ENCODE data around the gene CUX1.
A peak's percentile ranks its signal among the peaks of the same experiment; 100 is the strongest.
"Not testable (repeated sequence)": the region's sequence is repeated elsewhere in the genome, so short reads cannot be mapped to it uniquely, and the experiment has no call there.

The CUX1 gene

GRCh38 chr7:101817471-101818286 is at the start of gene CUX1:
Gene CUX1 (plus strand): TSS chr7:101817626. CDS start chr7:101817640, 14 bp downstream.
- DNase-seq, result peak; percentile 55 to 57

DNA sequence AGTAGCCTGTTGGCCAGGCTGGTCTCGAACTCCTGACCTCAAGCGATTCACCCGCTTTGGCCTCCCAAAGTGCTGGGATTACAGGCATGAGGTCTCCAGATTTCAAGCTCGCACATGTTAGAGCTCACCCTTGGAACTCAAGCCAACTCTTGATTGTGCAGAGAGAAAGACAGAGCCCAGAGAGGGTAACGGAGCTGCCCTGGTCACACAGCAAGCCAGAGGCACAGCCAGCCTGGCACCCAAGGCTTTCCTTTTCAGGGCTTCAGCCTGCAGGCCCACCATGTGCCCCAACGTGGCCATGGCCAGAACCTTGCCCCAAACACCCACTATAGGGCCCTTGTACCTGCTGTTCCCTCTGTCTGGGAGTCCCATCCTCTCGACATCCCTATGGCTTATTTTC is 49.1 kb upstream of the CUX1 start:
- DNase-seq, result no peak

DNA sequence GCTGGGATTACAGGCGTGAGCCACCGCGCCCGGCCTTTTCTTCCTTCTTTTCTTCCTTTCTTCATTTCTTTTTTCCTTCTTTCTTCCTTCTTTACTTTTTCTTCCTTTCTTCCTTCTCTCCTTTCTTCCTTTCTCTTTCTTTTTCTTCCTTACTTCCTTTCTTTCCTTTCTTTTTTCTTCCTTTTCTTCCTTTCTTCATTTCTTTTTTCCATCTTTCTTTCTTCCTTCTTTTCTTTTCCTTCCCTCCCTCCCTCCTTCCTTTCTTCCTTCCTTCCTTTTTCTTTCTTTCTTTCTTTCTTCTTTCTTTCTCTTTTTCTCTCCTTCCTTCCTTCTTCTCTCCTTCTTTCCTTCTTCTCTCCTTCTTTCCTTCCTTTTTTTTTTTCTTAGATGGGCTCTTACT is 47.0 kb upstream of the CUX1 start:
- no peak for DNase-seq

DNA sequence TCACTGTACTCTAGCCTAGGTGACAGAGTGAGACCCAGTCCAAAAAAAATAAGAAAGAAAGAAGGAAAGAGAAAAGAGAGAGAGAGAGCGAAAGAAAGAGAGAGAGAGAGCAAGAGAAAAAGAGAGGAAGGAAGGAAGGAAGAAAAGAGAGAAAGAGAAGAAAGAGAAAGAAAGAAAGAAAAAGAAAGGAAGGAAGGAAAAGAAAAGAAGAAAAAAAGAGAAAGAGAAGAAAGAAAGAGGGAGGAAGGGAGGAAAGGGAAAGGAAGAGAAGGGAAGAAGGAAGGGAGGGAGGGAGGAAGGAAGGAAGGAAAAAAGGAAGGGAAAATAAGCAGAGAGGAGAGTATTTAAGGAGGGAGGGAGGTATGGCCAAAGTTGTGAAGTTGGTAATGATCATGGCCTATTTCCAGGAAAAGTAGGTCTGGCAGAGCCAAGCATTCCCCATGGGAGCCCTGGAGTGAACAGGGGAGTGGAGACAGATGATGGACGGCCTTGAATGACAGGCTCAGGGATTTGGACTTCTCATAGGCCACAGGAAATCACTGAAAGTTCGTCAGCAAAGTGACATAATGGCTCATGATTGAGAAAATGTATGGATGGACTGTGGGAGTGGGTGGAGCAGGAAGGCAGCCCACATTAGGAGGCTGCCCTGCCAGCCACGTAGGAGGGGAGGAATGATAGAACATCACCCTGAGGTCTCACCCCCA is 44.8 kb upstream of the CUX1 start:
- DNase-seq, result no peak

GRCh38 chr7:101775181-101775580 is 42.2 kb upstream of the CUX1 start:
- DNase-seq, result no peak

- DNase-seq, result no peak
Measured at GRCh38 chr7:101778026-101778580, 39.3 kb upstream of the CUX1 start.

DNA sequence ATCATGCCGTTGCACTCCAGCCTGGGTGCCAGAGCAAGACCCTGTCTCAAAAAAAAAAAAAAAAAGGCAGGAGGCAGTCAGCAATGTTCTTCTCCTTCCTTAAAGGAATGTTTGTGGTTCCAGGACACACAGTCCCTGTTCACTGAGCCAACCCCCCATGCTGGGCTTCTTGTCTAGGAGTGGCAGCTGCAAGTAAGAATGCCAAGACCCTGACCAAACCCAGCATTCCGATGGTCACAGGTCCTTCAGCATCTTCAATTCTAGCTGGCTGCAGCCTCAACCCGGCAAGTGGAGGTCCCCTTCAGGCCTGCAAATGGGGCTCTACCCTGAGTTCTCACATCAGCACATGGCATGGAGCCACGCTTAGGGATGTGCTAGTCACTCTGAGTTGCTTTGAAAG is 38.2 kb upstream of the CUX1 start:
- no peak for DNase-seq

DNA sequence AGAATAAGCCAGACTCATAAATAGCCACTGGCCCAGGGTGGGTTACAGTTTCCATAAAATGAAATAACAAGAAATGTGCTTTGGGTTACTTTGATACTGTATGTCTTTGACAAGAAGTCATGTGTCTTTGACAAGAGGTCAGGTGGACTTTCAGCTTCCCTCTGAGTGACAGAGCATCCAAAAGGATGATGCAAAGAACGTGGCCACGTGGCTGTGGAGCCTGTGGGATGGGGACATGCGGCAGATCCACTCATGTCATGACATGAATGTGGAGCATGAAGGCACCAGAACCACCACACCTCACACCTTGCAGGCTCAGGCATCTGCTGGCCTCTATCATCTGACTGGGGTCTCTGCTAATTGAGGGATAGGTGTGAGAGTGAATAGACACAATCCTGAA is 37.1 kb upstream of the CUX1 start:
- no peak for DNase-seq

DNA sequence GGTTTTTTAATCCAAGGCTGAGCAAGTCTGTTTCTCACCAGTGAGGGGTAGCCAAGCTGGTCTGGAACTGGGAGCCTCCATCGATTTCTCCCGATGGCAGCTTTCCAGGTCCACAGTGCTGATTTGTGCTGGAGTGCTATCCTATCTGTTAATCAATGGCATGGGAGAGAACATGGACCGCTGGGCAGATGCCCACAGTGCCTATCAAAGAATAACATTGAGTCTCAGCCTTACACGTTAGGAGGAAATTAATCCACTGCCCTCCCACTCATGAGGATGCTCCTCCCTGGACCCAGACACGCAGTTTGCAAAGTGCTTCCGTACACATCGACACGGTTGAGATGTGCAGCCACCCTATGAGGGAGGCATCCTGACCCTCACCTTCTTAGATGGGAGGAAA is 36.0 kb upstream of the CUX1 start:
- no peak for DNase-seq

DNA sequence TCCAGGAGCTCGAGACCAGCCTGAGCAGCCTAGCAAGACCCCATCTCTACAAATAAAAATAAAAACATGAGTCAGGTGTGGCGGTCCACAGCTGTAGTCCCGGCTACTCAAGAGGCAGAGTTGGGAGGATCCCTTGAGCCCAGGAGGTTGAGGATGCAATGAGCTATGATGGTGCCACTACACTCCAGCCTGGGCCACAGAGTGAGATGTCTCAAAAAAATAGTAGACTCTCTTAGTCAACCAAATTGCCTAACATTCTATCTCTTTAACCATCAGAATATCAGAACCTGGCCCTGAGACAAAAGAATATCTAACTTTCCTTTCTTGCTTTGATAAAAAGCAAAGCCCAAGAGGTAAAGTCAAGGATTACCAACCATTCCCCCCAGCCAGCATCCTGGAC is 35.0 kb upstream of the CUX1 start:
- DNase-seq, result no peak

- DNase-seq, result no peak
Measured at GRCh38 chr7:101782896-101783295, 34.5 kb upstream of the CUX1 start.

DNA sequence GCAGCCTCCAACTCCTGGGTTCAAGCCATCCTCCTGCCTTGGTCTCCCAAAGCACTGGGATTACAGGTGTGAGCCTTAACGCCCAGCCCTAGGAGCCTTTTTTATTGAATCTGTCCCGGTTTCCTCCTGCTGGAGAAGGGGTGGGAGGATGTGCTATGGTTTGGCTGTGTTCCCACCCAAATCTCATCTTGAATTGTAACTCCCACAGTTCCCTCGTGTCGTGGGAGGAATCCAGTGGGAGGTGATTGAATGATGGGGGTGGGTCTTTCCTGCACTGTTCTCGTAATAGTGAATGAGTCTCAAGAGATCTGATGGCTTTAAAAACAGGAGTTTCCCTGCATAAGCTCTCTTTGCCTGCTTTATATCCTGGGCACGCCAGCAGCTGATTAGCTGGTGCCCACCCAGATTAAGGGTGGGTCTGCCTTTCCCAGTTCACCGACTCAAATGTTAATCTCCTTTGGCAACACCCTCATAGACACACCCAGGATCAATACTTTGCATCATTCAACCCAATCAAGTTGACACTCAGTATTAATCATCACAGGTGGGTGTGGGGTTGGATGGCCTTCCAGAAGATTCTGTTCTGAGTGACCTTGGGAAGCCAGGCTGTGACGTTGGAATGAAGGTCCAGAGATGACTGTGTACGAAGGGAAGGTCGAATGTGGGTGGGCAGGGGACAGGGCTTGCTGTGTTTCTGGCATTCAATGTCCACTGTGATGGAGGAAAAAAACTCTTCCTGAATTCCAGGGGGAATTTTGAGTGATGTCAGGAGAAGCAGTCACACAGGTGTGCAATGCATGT is 33.8 kb upstream of the CUX1 start:
- no peak for DNase-seq

GRCh38 chr7:101784292-101785127 is 32.9 kb upstream of the CUX1 start:
- DNase-seq, result no peak

DNA sequence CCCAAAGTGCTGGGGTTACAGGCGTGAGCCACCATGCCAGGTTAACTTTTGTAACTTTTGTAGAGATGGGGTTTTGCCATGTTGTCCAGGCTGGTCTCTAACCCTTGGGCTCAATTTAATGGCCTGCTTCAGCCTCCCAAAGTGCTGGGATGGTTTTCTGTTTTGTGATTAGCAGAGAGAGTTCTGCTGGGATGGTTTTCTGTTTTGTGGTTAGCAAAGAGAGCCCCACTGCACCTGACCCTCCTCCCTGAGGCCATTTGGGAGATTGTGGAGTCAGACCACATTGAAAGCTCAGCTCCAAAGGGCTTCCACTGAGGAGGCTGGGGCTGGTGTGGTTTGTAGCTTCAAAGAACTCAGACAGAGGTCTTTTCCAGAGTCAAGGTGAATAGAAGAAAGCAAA is 29.6 kb upstream of the CUX1 start:
- DNase-seq, result no peak

GRCh38 chr7:101788517-101788916 is 28.9 kb upstream of the CUX1 start:
- DNase-seq, result no peak

DNA sequence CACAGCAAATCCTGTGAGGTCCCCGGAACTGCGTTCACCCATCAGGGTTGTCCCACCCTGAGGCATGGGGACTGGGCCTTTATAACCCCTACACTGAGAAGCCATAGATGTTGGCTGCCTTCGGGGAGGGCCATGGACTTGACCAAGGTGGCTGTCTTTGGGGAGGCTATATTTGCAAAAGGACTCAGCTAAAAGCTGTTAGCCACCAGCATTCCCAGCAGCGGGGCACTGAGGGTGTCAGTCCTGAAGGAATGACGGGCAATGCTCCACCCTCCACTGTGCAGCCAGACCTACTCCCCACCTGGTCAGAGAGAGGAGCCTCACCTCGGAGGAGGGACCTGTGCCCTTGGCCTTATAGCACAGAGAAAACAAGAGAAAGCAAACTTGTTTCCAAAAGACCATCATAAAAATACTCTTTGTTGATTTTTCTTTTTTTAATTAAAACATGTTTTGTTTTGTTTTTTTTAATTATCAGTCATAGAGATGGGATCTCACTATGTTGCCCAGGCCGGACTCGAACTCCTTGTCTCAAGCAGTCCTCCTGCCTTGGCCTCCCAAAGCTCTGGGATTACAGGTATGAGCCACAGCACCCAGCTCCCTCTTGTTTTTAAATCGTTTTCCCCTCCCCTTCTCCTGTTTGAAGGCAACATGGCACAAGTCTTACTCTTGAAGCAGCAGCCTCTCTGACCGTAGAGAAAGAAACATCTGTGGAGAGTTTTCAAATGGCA is 26.7 kb upstream of the CUX1 start:
- DNase-seq, result no peak

GRCh38 chr7:101792051-101792681 is 25.3 kb upstream of the CUX1 start:
- DNase-seq, result no peak

- not testable (repeated sequence) for DNase-seq
Measured at GRCh38 chr7:101792682-101793071, 24.7 kb upstream of the CUX1 start.

- no peak for DNase-seq
Measured at GRCh38 chr7:101795461-101795860, 22.0 kb upstream of the CUX1 start.

- DNase-seq, result not testable (repeated sequence)
Measured at GRCh38 chr7:101798173-101798572, 19.3 kb upstream of the CUX1 start.

Data from AML-193 (cell line).